HepG2 (cell line): Measurements from ENCODE around the gene NRSN2. TPM values are rescaled to one million over a fixed set of nuclear protein-coding genes. Genes with fewer than 3 reads are reported as not detected.

Experiments used
- HMGXB4 ChIP-seq, 2 experiments: sonication (generic) in 1 of 2; formaldehyde crosslinking in 1 of 2; IDR thresholded peaks; 2 replicates each; pipeline versions ENCODE4 v1.4.0 to v1.6.1; 2018 to 2020; ENCODE audit warnings: missing genetic modification reagents in 2 of 2, borderline replicate concordance in 1 of 2, low read depth in 1 of 2, mild to moderate bottlenecking in 1 of 2, missing biosample characterization in 1 of 2
- HNRNPK ChIP-seq: fragments of 200-400 bp; formaldehyde crosslinking; IDR thresholded peaks from 2 replicates; pipeline ENCODE4 v1.6.1; 2018; ENCODE audit warnings: low read length, low read depth, moderate library complexity, mild to moderate bottlenecking; ENCODE audit not compliant: poor library complexity, severe bottlenecking
- HOXA5 ChIP-seq: sonication (generic); formaldehyde crosslinking; IDR thresholded peaks from 2 replicates; pipeline ENCODE4 v1.4.0; 2020; ENCODE audit warnings: missing genetic modification reagents
- NFIB ChIP-seq: sonication (generic); formaldehyde crosslinking; IDR thresholded peaks from 2 replicates; pipeline ENCODE4 v1.9.0; 2021; ENCODE audit warnings: missing genetic modification reagents, mild to moderate bottlenecking, borderline replicate concordance
- PRDM15 ChIP-seq: sonication (generic); formaldehyde crosslinking; IDR thresholded peaks from 2 replicates; pipeline ENCODE4 v1.4.0; 2020; ENCODE audit warnings: missing genetic modification reagents
- RNF2 ChIP-seq: fragments of 450-650 bp; conservative IDR thresholded peaks from 2 replicates; pipeline ENCODE4 v1.6.1; 2016; ENCODE audit warnings: low read depth
- SIN3A ChIP-seq: IDR thresholded peaks from 2 replicates; pipeline ENCODE4 v1.6.1; 2011; ENCODE audit warnings: low read depth, mild to moderate bottlenecking, control low read depth, low read length, borderline replicate concordance
- TBL1XR1 ChIP-seq: fragments of 150-350 bp; IDR thresholded peaks from 2 replicates; pipeline ENCODE4 v1.6.1; 2014; ENCODE audit warnings: borderline replicate concordance, low read length; ENCODE audit not compliant: partially characterized antibody
- THYN1 ChIP-seq: sonication (generic); formaldehyde crosslinking; IDR thresholded peaks from 2 replicates; pipeline ENCODE4 v1.8.1; 2023; ENCODE audit warnings: low read depth, mild to moderate bottlenecking, moderate library complexity, missing genetic modification reagents, borderline replicate concordance
- ZGPAT ChIP-seq: IDR thresholded peaks from 2 replicates; pipeline ENCODE4 v1.6.1; 2016; ENCODE audit warnings: mild to moderate bottlenecking
- ZNF550 ChIP-seq: sonication (generic); formaldehyde crosslinking; IDR thresholded peaks from 2 replicates; pipeline ENCODE4 v1.4.0; 2020; ENCODE audit warnings: mild to moderate bottlenecking, missing genetic modification reagents, borderline replicate concordance
- ZNF879 ChIP-seq: sonication (generic); formaldehyde crosslinking; IDR thresholded peaks from 2 replicates; pipeline ENCODE4 v1.8.1; 2023; ENCODE audit warnings: missing genetic modification reagents
- ZSCAN31 ChIP-seq: sonication (generic); formaldehyde crosslinking; IDR thresholded peaks from 2 replicates; pipeline ENCODE4 v1.5.0; 2020; ENCODE audit warnings: low read depth, mild to moderate bottlenecking, missing genetic modification reagents
- polyA plus RNA-seq, 8 experiments: library from polyadenylated mRNA; depleted of rRNA in 3 of 8; stranded (reverse) in 7 of 8; unstranded in 1 of 8; fragments of >200 nt; fragmentation: Illumina TruSeq in 4 of 8; extraction: Trizol in 4 of 8; gene quantifications; 2 replicates each; pipeline versions ENCODE4 v1.2.1 to v1.2.3, GENCODE V29; 2011 to 2016; ENCODE audit warnings: low read depth in 4 of 8, missing spikeins in 1 of 8, mixed read lengths in 1 of 8; ENCODE audit not compliant: insufficient read depth in 1 of 8
- total RNA-seq, 5 experiments: library from RNA; depleted of rRNA; stranded (reverse); fragments of >200 nt; fragmentation: Illumina TruSeq; extraction: Trizol; gene quantifications; 2 replicates each; pipeline ENCODE4 v1.2.3, GENCODE V29; 2016; ENCODE audit warnings: low read depth in 1 of 5
- TF ChIP-seq, protein P1 (sequence below): sonication (generic); formaldehyde crosslinking; IDR thresholded peaks from 2 replicates; pipeline ENCODE4 v1.8.0; 2022; ENCODE audit warnings: missing genetic modification reagents, mild to moderate bottlenecking, borderline replicate concordance
- TF ChIP-seq, protein P2 (sequence below): sonication (generic); formaldehyde crosslinking; IDR thresholded peaks from 2 replicates; pipeline ENCODE4 v1.4.0; 2020; ENCODE audit warnings: mild to moderate bottlenecking, missing genetic modification reagents, borderline replicate concordance

The NRSN2 gene
- total and polyA plus RNA-seq, 2 of the 13 experiments (the other 11 are each of a cell fraction or from before 2014, with no cell fraction given): 32.3 to 49.4 TPM

GRCh38 chr20:298776-299391, 48.0 kb upstream of the NRSN2 start (continued):
- TF ChIP-seq ZGPAT (CRISPR knock-in tag): 0 out of 2 replicates have a peak, but pooled peaks have one; percentile 17
- peak; percentile 56; the same call in 1 of the 2 replicates for TF ChIP-seq SIN3A
- TF ChIP-seq, protein P1, sequence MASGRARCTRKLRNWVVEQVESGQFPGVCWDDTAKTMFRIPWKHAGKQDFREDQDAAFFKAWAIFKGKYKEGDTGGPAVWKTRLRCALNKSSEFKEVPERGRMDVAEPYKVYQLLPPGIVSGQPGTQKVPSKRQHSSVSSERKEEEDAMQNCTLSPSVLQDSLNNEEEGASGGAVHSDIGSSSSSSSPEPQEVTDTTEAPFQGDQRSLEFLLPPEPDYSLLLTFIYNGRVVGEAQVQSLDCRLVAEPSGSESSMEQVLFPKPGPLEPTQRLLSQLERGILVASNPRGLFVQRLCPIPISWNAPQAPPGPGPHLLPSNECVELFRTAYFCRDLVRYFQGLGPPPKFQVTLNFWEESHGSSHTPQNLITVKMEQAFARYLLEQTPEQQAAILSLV (CRISPR knock-in tag): peak; percentile 4; the same call in 1 of the 2 replicates
- 0 out of 2 replicates have a peak, but pooled peaks have one; percentile 13 for TF ChIP-seq ZNF550 (CRISPR knock-in tag)
- TF ChIP-seq NFIB (CRISPR knock-in tag): no peak
- TF ChIP-seq HNRNPK: peak; percentile 61
- no peak for TF ChIP-seq PRDM15 (CRISPR knock-in tag)
- 0 out of 2 replicates have a peak, but pooled peaks have one; percentile 51 for TF ChIP-seq ZSCAN31 (CRISPR knock-in tag)
- 0 out of 2 replicates have a peak, but pooled peaks have one; percentile 18 for TF ChIP-seq HOXA5 (CRISPR knock-in tag)
- TF ChIP-seq RNF2: no peak
- TF ChIP-seq, protein P2, sequence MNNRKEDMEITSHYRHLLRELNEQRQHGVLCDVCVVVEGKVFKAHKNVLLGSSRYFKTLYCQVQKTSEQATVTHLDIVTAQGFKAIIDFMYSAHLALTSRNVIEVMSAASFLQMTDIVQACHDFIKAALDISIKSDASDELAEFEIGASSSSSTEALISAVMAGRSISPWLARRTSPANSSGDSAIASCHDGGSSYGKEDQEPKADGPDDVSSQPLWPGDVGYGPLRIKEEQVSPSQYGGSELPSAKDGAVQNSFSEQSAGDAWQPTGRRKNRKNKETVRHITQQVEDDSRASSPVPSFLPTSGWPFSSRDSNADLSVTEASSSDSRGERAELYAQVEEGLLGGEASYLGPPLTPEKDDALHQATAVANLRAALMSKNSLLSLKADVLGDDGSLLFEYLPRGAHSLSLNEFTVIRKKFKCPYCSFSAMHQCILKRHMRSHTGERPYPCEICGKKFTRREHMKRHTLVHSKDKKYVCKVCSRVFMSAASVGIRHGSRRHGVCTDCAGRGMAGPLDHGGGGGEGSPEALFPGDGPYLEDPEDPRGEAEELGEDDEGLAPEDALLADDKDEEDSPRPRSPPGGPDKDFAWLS (CRISPR knock-in tag): 0 out of 2 replicates have a peak, but pooled peaks have one; percentile 17
- TF ChIP-seq TBL1XR1: no peak
- no peak; a peak in 1 of 4 replicates for TF ChIP-seq HMGXB4 (CRISPR knock-in tag; IDR thresholded peaks at IDR 0.05; ENCODE audit: borderline replicate concordance in 1 of 2, low read depth in 1 of 2)
- 0 out of 2 replicates have a peak, but pooled peaks have one; percentile 5 for TF ChIP-seq ZNF879
- 0 out of 2 replicates have a peak, but pooled peaks have one; percentile 16 for TF ChIP-seq THYN1 (CRISPR knock-in tag)
